CD4-positive, alpha-beta T cell treated with Interleukin-15 for 4 hours (primary cell): ENCODE results near the gene DPYD.

Source experiments
- DNase-seq: peaks from one replicate; pipeline ENCODE4 v3.0.0-alpha.2; 2020; ENCODE audit warnings: low spot score

The DPYD gene

DNA sequence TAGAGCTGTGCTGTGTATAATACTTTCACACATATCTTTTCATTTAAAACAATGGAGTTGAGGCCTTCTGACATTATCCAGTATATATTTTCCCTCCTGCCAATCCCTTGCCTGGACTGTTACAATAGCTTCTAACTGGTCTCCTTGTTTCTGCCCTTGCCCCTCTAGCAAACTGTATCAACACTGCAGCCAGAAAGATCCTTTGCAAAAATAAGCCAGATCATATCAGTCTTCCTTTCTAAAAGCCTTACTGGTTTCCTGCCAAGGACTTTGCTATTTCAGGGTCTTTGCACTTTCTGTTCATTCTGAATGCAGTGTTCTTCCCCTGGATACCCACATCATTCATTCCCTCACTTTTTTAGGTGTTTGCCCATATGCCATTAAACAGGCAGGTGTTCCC lies 829.2 kb downstream of the DPYD start:
- no peak for DNase-seq

DNA sequence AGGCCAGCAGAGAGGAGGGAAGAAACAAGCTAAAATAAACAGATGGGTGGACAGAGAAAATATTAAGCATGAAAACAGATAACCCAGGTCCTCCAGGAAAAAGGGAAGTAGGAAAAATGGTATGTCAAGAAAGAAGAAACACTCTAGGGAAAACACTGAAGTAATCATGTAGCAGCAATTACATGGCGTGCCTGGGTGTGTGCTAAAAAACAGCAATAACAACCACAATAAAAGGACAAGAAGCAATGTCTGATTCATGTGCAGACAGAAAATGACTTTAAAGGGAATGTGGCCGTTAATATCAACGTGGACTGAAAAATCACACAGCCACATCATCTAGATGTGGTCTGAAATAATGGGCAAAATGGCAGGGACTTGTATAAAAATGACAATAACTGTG lies 829.6 kb downstream of the DPYD start:
- DNase-seq, result no peak

- no peak for DNase-seq
Observed at GRCh38 chr1:97090725-97091124, 830.1 kb downstream of the DPYD start.

GRCh38 chr1:97089173-97089572 lies 831.7 kb downstream of the DPYD start:
- no peak for DNase-seq

DNA sequence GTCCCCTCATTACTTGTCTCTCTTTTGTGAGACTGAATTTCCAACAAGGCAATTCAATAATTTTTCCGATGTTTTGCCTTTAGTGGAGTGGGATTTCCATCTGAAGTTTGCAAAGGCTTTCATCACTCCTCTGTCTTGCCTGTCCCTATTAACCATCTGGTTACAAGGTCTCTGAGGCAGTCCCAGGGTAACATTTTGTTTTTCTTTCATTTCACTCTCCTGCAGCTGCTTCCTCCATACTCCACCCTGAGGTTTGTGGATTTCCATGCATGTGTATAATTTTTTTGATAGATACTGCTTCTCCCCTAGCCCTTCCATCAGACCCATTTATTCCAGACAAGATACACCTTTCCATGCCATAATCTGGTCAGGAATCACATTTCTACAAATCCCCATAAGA lies 832.4 kb downstream of the DPYD start:
- no peak for DNase-seq

DNA sequence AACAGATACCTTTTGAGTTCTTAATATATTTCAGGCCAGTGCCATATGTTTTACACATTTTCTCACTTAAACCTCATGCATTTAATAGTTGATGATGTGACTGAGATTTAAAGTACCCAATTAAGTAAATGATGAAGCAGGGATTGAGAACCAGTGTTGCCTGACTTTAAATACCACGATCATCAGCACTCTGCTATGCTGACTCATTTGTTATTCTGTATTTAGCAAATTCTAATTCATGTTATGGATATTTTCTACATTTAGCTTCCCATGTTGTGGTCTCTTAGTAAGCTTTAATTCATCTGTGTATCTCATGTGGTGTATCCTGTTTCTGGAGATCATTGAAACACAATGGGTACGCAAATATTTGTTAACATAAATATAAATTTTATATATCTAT lies 836.3 kb downstream of the DPYD start:
- no peak for DNase-seq

DNA sequence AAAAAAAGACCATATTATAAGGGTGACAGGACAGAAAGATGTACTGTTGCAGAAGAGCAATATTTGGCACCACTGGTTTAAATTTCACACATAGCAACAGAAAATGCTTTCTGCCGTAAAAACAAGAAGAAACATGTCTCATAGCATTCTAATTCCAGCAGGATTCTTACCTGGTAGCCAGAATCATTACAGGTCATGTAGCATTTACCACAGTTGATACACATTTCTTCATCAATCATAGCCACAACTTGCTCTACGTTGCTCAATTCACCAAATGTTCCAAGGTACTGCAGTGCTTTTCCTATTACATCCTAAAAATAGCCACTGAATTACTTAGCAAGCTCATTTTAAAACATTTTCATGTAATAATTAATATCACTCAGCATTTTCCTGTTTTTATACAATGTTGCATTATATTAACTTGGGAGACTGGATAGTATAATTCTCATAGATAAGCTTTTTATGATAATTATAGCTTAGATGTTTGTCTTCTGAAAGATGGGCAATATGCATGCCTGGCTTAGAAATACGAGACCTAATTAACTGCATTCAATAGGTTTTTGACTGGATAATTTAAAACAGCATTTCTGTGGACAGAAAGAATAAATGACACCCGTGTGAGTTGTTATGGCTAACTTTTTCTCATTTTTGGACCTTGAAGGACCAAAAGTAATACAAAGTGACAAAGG lies 838.5 kb downstream of the DPYD start:
- no peak for DNase-seq

DNA sequence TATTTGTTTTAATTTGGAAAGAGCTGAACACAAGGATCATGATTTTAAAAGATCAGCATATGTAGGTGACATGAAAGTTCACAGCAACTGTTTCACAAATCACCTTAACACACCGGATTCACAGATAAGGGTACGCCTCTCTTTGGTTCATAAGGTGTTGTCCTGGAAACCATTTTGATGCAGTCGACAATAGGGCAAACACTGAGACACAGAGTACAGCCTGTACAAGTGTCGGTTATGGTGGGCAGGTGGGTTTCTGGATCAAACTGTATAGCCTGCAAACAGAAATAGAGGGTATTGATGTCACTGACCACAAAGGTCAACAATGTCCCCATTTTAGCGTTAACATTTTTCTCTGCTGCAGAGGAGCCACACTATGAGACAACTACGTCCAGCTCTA lies 842.0 kb downstream of the DPYD start:
- DNase-seq, result no peak

DNA sequence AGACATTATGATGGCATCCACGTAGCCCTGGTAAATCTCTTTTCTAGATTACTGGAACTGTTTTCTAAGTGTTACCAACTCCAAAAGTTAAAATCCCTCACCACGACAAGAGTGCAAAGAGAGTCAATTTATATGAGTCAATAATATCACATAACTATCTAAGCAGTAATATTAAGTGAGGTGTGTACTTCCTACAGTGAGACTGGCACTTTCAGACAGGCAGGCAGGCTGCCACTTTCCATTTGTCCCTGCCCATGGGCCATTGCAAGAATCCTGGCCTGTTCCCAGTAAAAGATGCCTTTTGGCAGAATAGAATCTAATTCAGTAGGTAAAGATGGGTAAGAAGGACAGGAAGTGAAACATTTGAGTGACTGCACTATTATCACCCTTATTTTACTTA lies 843.6 kb downstream of the DPYD start:
- no peak for DNase-seq

- no peak for DNase-seq
Observed at GRCh38 chr1:97074771-97075170, 846.1 kb downstream of the DPYD start.

- no peak for DNase-seq
Observed at GRCh38 chr1:97073936-97074335, 846.9 kb downstream of the DPYD start.

GRCh38 chr1:97073169-97073568 lies 847.7 kb downstream of the DPYD start:
- DNase-seq, result no peak

DNA sequence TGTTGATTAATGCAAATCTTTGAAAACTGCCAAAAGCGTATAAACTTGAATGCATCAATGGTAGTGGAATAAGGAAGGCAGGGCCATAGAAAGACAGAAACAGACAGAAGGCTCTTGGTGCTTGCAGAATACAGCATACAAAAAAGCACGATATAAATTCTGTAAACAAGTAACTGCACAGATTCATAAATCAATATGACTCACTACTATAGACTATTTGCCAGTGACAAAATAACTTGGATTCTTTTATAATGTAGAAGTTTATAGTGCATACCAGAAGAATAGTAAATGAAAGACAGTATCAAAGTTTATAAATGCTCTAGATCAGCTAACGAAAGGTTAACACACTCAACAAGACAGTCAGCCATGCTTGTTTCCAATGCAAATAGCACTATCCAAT lies 849.7 kb downstream of the DPYD start:
- DNase-seq, result no peak

DNA sequence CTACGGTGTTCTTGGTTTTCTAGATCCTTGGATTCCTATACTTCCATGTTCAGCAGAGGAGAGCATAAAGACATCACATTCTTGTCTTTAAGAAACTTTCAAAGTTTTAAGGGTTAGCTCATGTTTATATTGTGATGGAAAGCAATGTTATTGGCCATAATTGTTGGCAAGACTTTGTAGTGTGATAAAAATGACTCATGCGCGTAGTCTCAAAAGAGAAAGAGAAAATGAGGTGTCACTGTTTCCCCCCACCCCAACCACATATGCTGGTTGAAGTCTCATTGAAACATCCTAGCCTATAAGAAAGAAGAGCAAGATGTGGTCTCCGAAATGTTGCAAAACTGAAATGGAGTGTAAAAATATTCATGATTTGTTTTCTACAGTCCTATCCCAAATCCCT lies 850.5 kb downstream of the DPYD start:
- no peak for DNase-seq

GRCh38 chr1:97069312-97069711 lies 851.5 kb downstream of the DPYD start:
- no peak for DNase-seq

- no peak for DNase-seq
Observed at GRCh38 chr1:97066860-97067259, 854.0 kb downstream of the DPYD start.

DNA sequence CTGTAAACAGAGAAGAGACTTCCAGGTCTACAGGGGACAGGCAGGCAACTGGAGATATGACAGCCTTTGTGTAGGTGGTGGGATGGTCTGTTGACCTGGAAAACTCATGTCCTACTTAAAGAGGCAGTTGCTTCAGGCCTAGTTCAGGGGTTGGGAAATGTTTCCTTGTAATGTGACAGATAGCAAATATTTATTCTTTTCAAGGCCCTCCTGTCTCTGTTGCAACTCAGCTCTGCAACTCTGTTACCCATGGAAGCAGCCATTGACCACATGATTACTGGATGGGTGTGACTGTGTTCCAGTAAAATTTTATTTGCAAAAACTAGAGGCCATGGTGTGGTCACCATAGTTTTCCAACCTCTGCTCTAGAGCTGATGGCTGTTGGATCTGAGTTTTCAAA lies 857.3 kb downstream of the DPYD start:
- DNase-seq, result no peak

- no peak for DNase-seq
Observed at GRCh38 chr1:97061604-97062003, 859.2 kb downstream of the DPYD start.

DNA sequence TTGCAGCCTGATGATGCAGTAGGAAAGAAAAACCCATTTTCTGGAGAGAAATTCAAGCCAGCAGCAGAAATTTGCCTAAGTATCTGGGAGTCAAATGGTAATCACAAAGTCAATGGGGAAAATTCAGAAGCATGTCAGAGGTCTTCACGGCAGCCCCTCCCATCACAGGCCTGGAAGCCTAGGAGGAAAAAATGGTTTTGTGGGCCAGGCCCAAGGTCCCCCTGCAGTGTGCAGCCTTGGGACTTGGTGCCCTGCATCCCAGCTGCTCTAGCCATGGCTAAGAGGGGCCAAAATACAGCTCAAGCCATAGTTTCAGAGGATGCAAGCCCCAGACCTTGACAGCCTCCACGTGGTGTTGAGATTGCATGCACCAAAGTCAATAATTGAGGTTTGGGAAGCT lies 864.4 kb downstream of the DPYD start:
- no peak for DNase-seq

DNA sequence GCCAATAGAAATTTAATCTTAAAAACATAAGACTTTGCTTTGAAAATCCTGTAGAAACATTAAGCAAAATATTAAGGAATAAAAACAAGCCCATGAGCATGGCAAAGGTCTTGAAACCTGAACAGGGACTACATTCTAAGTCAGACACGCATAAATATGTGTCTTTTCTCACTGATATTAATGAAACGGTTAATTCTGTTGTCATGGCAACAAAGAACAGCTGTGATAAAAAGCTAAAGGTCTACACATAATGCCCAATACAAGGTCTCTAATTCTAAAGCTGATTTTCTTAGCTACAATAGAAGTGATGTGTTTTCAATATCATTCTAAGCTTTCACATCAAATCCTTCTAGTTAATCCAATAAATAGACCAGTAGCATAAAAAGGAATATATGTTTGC lies 867.6 kb downstream of the DPYD start:
- no peak for DNase-seq

DNA sequence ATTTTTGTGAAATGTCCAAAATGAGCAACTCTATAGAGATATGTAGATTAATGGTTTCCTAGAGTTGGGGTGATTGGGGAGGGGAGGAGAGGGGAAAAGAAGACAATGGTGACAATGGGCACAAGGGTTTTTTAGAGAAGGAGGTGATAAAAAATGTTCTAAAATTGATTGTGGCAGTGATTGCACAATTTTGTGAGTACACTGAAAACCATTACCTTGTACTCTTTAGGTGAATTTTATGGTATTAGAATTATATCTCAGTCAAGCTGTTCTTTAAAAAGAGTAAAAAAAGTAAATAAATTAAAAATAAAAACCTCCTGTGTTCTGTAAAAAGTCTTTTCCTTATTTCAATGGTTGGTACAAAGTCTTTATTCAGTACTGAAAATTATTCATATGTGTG lies 869.0 kb downstream of the DPYD start:
- no peak for DNase-seq

GRCh38 chr1:97050506-97050905 lies 870.3 kb downstream of the DPYD start:
- DNase-seq, result no peak

- DNase-seq, result no peak
Observed at GRCh38 chr1:97047421-97047793, 873.4 kb downstream of the DPYD start.

- no peak for DNase-seq
Observed at GRCh38 chr1:97046765-97047420, 873.9 kb downstream of the DPYD start.
